OCI-LY7 (cell line): ENCODE data around the gene SETD1A. TPM values are rescaled to one million over a fixed set of nuclear protein-coding genes. Genes with fewer than 3 reads are reported as not detected.

Experiments
- BruUV-seq: library from RNA; stranded (reverse); fragments of 400-500 nt; replicated peaks from 2 replicates; lab custom pipeline; 2021; lab: Mats Ljungman, UMichigan
- CTCF ChIA-PET: fragments of 300-600 bp; sonication (Branson Sonifier 250); formaldehyde crosslinking; loops from one replicate; lab custom pipeline; 2022; ENCODE audit warnings: antibody characterized with exemption; ENCODE audit not compliant: unreplicated experiment; lab: Charles Lee
- POLR2A ChIA-PET: fragments of 300-600 bp; sonication (Branson Sonifier 250); formaldehyde crosslinking; loops from one replicate; lab custom pipeline; 2022; ENCODE audit warnings: antibody characterized with exemption; lab: Charles Lee
- DNase-seq: peaks from one replicate; pipeline ENCODE4 v3.0.0-alpha.2; 2015; ENCODE audit warnings: low spot score
- H2AFZ ChIP-seq: fragments of 200-600 bp; sonication (generic), shearing (Covaris generic); 2 replicates; pipeline ENCODE4 v1.6.1; 2014; ENCODE audit warnings: mild to moderate bottlenecking, antibody characterized with exemption, low read length, moderate library complexity
- H3K27ac ChIP-seq: fragments of 200-600 bp; sonication (generic); 2 replicates; pipeline ENCODE4 v1.5.1; 2014; ENCODE audit warnings: mixed run types, low read depth, mild to moderate bottlenecking, moderate library complexity, low read length, inconsistent platforms; ENCODE audit not compliant: poor library complexity, severe bottlenecking
- H3K36me3 ChIP-seq: fragments of 200-600 bp; sonication (generic); 2 replicates; pipeline ENCODE4 v1.6.1; 2014; ENCODE audit warnings: mild to moderate bottlenecking, antibody characterized with exemption, low read length, moderate library complexity, mixed read lengths; ENCODE audit not compliant: insufficient read depth
- H3K4me1 ChIP-seq: fragments of 200-600 bp; sonication (generic); 2 replicates; pipeline ENCODE4 v1.5.1; 2014; ENCODE audit warnings: mild to moderate bottlenecking, low read length; ENCODE audit not compliant: insufficient read depth, poor library complexity, severe bottlenecking
- H3K4me2 ChIP-seq: fragments of 200-600 bp; sonication (generic); 2 replicates; pipeline ENCODE4 v1.6.1; 2014; ENCODE audit warnings: mild to moderate bottlenecking, low read length
- H3K4me3 ChIP-seq: fragments of 200-600 bp; sonication (generic); 2 replicates; pipeline ENCODE4 v1.5.1; 2014; ENCODE audit warnings: mild to moderate bottlenecking, low read depth, low read length; ENCODE audit not compliant: poor library complexity, severe bottlenecking
- H3K79me2 ChIP-seq: fragments of 200-600 bp; sonication (generic); 2 replicates; pipeline ENCODE4 v1.6.1; 2016; ENCODE audit warnings: low read depth, mild to moderate bottlenecking, low read length, moderate library complexity, mixed read lengths; ENCODE audit not compliant: insufficient read depth
- H3K9me2 ChIP-seq: fragments of 200-600 bp; sonication (generic); 2 replicates; pipeline ENCODE4 v1.6.1; 2016; ENCODE audit warnings: mild to moderate bottlenecking, low read length, mixed read lengths; ENCODE audit not compliant: insufficient read depth
- H3K9me3 ChIP-seq: fragments of 200-600 bp; sonication (generic); 2 replicates; pipeline ENCODE4 v1.6.1; 2014; ENCODE audit warnings: mild to moderate bottlenecking, mixed run types, low read length, mixed read lengths
- H4K20me1 ChIP-seq: fragments of 200-600 bp; sonication (generic); 2 replicates; pipeline ENCODE4 v1.6.1; 2014; ENCODE audit warnings: mild to moderate bottlenecking, antibody characterized with exemption, low read length, moderate library complexity, mixed read lengths; ENCODE audit not compliant: insufficient read depth
- CTCF ChIP-seq: fragments of 200-600 bp; sonication (generic); conservative IDR thresholded peaks from 2 replicates; pipeline ENCODE4 v1.5.1; 2014; ENCODE audit warnings: mild to moderate bottlenecking, antibody characterized with exemption, low read length, moderate library complexity, mixed read lengths
- EZH2phosphoT487 ChIP-seq: fragments of 200-600 bp; sonication (generic); IDR thresholded peaks from 2 replicates; pipeline ENCODE4 v1.6.1; 2018; ENCODE audit warnings: low read depth, borderline replicate concordance, mild to moderate bottlenecking, mixed run types, antibody characterized with exemption, low read length, moderate library complexity, mixed read lengths
- intact Hi-C: fragments of 100-400 bp; cut with micrococcal nuclease; formaldehyde crosslinking; loops from one replicate; pipeline ENCODE4 v1.10.0; 2022; ENCODE audit not compliant: unreplicated experiment
- total RNA-seq, 2 experiments: library from RNA; depleted of rRNA in 1 of 2; stranded (reverse); fragments of >200 nt in 1 of 2; shearing (Covaris generic) in 1 of 2; gene quantifications; 2 replicates each; pipeline ENCODE4 v1.2.3, GENCODE V29; 2014 to 2022

SETD1A gene
- total RNA-seq, 2 experiments from 2014 or later, result 8.6 to 36.0 TPM

- Histone ChIP-seq H3K9me3 (no peaks in the 10 kb centered on the region), H3K9me2 (no peaks in the 10 kb centered on the region), H2AFZ (peak overlapping the region; percentile 95), H4K20me1 (no peaks in the 10 kb centered on the region), H3K4me3 (peak overlapping the region; percentile 72), H3K4me1 (peaks cover 10% of the 10 kb centered on the region), H3K79me2 (no peaks in the 10 kb centered on the region), H3K27ac (no peak overlapping the region), H3K4me2 (peak overlapping the region; percentile 96), H3K36me3 (no peaks in the 10 kb centered on the region)
- ChIA-PET POLR2A (no interaction called here), CTCF (interaction anchor here (0.7 kb wide), 1 partner anchor 625 kb away, joined by 5 read pairs; no protein-coding TSS in a partner anchor)
- no peak for DNase-seq
- intact Hi-C loops, result loop anchor here (2.0 to 5.0 kb wide), 2 partner anchors 74 to 75 kb away; partner anchors contain the start of genes FBXL19, ZNF646 and ZNF668
- BruUV-seq, result no TSS peak
- TF ChIP-seq EZH2phosphoT487, result no peak
- TF ChIP-seq CTCF, result no peak
Measured at GRCh38 chr16:30997725-30998711, 40.5 kb downstream of the SETD1A start.

GRCh38 chr16:30998852-30999761 lies 41.6 kb downstream of the SETD1A start:
- Histone ChIP-seq H3K27ac (no peak overlapping the region), H2AFZ (no peak overlapping the region), H3K4me2 (no peak overlapping the region), H3K36me3 (no peaks in the 10 kb centered on the region), H3K9me3 (no peaks in the 10 kb centered on the region), H3K4me3 (no peak overlapping the region), H3K79me2 (no peaks in the 10 kb centered on the region), H3K4me1 (peaks cover 10% of the 10 kb centered on the region), H4K20me1 (no peaks in the 10 kb centered on the region), H3K9me2 (no peaks in the 10 kb centered on the region)
- BruUV-seq, result no TSS peak
- TF ChIP-seq CTCF (no peak), EZH2phosphoT487 (no peak)
- intact Hi-C loops, result loop anchor here (1.0 to 5.0 kb wide), 2 partner anchors 73 to 143 kb away; partner anchors contain the start of genes ZNF646 and ZNF668
- no peak for DNase-seq
- POLR2A ChIA-PET, result interaction anchor here (0.6 to 0.9 kb wide), 2 partner anchors 93 to 224 kb away, joined by 3 read pairs; no protein-coding TSS in a partner anchor
- CTCF ChIA-PET, result no interaction called here
